HFF-Myc (cell line): ENCODE measurements around the gene RNU1-2.

Experiments
- DNase-seq: peaks from one replicate; pipeline ENCODE4 v3.0.0-alpha.2; 2011; ENCODE audit warnings: low read depth; ENCODE audit errors: extremely low read depth
- H3K4me3 ChIP-seq: replicated peaks from 2 replicates; pipeline ENCODE4 v1.5.1; 2011; ENCODE audit warnings: low read depth, mild to moderate bottlenecking, control low read depth, low read length
- TF ChIP-seq, protein P1 (sequence below): IDR thresholded peaks from 2 replicates; pipeline ENCODE4 v1.5.1; 2012; ENCODE audit warnings: mild to moderate bottlenecking, low read depth, low read length, control low read depth; ENCODE audit errors: missing control alignments

Gene RNU1-2

DNA sequence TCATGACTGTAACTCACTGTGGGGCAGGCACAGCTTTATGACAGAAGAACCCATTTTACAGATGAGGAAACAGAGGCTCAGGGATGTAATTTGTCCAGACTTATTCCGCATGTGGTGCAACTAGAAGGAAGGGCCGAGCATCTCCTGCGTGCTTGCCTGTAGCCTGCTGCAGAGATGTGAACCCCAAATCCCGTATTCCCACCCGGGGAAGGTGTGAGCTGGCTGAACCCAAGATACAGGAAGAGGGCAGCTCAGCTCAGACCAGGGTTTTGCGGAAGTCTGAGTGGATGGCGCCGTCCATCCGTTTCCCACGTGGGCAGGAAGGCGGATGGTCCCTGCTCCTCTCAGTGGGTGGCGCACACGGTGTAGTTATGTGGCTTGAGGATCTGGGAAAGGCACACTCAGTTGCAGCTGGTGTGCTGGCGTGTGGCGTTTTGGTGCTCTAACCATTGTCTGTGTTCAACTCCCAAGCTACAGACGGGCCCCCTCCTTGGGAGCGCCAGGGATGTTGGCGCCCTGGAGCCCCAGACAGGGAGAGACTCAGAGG is 27.2 kb downstream of the RNU1-2 start:
- H3K4me3 ChIP-seq: peak overlapping the region; percentile 47
- TF ChIP-seq, protein P1, sequence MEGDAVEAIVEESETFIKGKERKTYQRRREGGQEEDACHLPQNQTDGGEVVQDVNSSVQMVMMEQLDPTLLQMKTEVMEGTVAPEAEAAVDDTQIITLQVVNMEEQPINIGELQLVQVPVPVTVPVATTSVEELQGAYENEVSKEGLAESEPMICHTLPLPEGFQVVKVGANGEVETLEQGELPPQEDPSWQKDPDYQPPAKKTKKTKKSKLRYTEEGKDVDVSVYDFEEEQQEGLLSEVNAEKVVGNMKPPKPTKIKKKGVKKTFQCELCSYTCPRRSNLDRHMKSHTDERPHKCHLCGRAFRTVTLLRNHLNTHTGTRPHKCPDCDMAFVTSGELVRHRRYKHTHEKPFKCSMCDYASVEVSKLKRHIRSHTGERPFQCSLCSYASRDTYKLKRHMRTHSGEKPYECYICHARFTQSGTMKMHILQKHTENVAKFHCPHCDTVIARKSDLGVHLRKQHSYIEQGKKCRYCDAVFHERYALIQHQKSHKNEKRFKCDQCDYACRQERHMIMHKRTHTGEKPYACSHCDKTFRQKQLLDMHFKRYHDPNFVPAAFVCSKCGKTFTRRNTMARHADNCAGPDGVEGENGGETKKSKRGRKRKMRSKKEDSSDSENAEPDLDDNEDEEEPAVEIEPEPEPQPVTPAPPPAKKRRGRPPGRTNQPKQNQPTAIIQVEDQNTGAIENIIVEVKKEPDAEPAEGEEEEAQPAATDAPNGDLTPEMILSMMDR: no peak
- no peak for DNase-seq

DNA sequence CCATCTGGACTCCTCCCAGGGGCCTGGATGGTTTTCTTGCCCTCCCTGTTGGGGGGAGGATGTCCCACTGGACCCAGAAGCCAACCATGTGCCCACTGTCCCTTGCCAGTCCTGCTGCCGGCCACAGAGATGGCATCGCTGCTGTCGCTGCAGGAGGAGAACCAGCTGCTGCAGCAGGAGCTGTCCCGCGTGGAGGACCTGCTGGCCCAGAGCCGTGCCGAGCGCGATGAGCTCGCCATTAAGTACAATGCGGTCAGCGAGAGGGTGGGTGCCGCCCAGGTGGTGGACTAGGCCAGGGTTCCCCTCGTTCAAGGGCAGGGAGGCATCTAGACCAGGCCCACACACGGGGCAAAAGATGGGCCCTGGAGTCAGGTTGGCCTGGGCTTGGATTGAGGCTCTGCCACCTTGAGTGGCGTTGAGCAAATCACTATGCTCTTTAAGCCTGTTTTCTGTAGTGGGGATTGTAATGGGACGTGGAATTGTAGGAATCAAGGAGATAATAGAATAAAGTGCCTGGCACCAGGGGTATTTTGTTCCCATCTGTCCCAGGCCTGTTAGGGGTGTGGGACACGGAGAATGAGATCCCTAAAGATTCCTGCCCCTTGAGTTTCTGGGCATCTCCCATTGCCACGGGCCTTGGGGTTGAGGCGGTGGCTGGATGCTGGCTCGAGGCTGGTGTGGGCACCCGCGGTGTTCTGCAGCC is 28.6 kb downstream of the RNU1-2 start:
- DNase-seq: no peak
- TF ChIP-seq, protein P1: no peak
- no peak overlapping the region for H3K4me3 ChIP-seq

- TF ChIP-seq, protein P1: no peak
- DNase-seq: no peak
- no peak overlapping the region for H3K4me3 ChIP-seq
Observed at GRCh38 chr1:16924919-16925477, 29.2 kb downstream of the RNU1-2 start.

GRCh38 chr1:16925635-16926490 is 30.1 kb downstream of the RNU1-2 start:
- no peak overlapping the region for H3K4me3 ChIP-seq
- DNase-seq: no peak
- TF ChIP-seq, protein P1: no peak

- TF ChIP-seq, protein P1: no peak
- no peak for DNase-seq
- H3K4me3 ChIP-seq: no peak overlapping the region
Observed at GRCh38 chr1:16926491-16927073, 30.8 kb downstream of the RNU1-2 start.

GRCh38 chr1:16927256-16927655 is 31.5 kb downstream of the RNU1-2 start:
- DNase-seq: no peak
- TF ChIP-seq, protein P1: no peak
- no peak overlapping the region for H3K4me3 ChIP-seq
